Astrocyte (in vitro differentiated cells and primary cell): Measurements from ENCODE around the gene CCDC12. TPM values are rescaled to one million over a fixed set of nuclear protein-coding genes. Genes with fewer than 3 reads are reported as not detected.

ENCODE experiments used
- DNase-seq: peaks from one replicate; pipeline ENCODE4 v3.0.0-alpha.2; 2010; ENCODE audit warnings: low read depth
- FAIRE-seq: peaks from 2 replicates; lab custom pipeline; 2011; peaks lifted over from hg19 to GRCh38; lab: Jason Lieb, UNC
- H2AFZ ChIP-seq: 2 replicates; pipeline ENCODE4 v1.6.0; 2012; ENCODE audit warnings: low read depth, low read length, inconsistent platforms
- H3K27ac ChIP-seq: 2 replicates; pipeline ENCODE4 v1.5.1; 2011; ENCODE audit warnings: low read depth, low read length, inconsistent platforms
- H3K27me3 ChIP-seq: 2 replicates; pipeline ENCODE4 v1.6.0; 2011; ENCODE audit warnings: low read length, inconsistent platforms; ENCODE audit not compliant: insufficient read depth
- H3K36me3 ChIP-seq: 2 replicates; pipeline ENCODE4 v1.5.1; 2011; ENCODE audit warnings: low read length, inconsistent platforms; ENCODE audit not compliant: insufficient read depth
- H3K4me1 ChIP-seq: 2 replicates; pipeline ENCODE4 v1.5.1; 2011; ENCODE audit warnings: low read length, inconsistent platforms; ENCODE audit not compliant: insufficient read depth
- H3K4me2 ChIP-seq: 2 replicates; pipeline ENCODE4 v1.6.0; 2012; ENCODE audit warnings: low read length, inconsistent platforms
- H3K4me3 ChIP-seq: 2 replicates; pipeline ENCODE4 v1.5.1; 2011; ENCODE audit warnings: low read depth, mild to moderate bottlenecking, low read length, inconsistent platforms; ENCODE audit not compliant: insufficient read depth
- H3K79me2 ChIP-seq: 2 replicates; pipeline ENCODE4 v1.6.0; 2012; ENCODE audit warnings: mild to moderate bottlenecking, low read length, inconsistent platforms; ENCODE audit not compliant: insufficient read depth
- H3K9ac ChIP-seq: 2 replicates; pipeline ENCODE4 v1.6.0; 2012; ENCODE audit warnings: mild to moderate bottlenecking, low read length, inconsistent platforms
- H3K9me3 ChIP-seq: 2 replicates; pipeline ENCODE4 v1.5.1; 2012; ENCODE audit warnings: low read depth, mild to moderate bottlenecking, low read length, inconsistent platforms; ENCODE audit not compliant: insufficient read depth
- H4K20me1 ChIP-seq: 2 replicates; pipeline ENCODE4 v1.6.0; 2012; ENCODE audit warnings: low read length, inconsistent platforms; ENCODE audit not compliant: insufficient read depth
- H3K27ac Mint-ChIP-seq: one replicate; pipeline ENCODE4 v1.8.0; 2021; ENCODE audit warnings: mild to moderate bottlenecking, mixed read lengths; ENCODE audit not compliant: unreplicated experiment
- H3K27me3 Mint-ChIP-seq: one replicate; pipeline ENCODE4 v1.8.0; 2021; ENCODE audit warnings: low read depth, mixed read lengths; ENCODE audit not compliant: unreplicated experiment
- H3K36me3 Mint-ChIP-seq: one replicate; pipeline ENCODE4 v1.8.0; 2021; ENCODE audit warnings: low read depth, mixed read lengths; ENCODE audit not compliant: unreplicated experiment
- H3K4me1 Mint-ChIP-seq: one replicate; pipeline ENCODE4 v1.8.0; 2021; ENCODE audit warnings: low read depth, mixed read lengths; ENCODE audit not compliant: unreplicated experiment
- H3K4me3 Mint-ChIP-seq: one replicate; pipeline ENCODE4 v1.8.0; 2021; ENCODE audit warnings: mild to moderate bottlenecking, moderate library complexity, mixed read lengths; ENCODE audit not compliant: unreplicated experiment
- H3K9me3 Mint-ChIP-seq: one replicate; pipeline ENCODE4 v1.8.0; 2021; ENCODE audit warnings: mild to moderate bottlenecking, mixed read lengths; ENCODE audit not compliant: unreplicated experiment
- CTCF ChIP-seq: IDR thresholded peaks from 2 replicates; pipeline ENCODE4 v1.5.1; 2011; ENCODE audit warnings: low read depth, mild to moderate bottlenecking, inconsistent platforms, low read length, moderate library complexity; ENCODE audit not compliant: insufficient read depth
- EZH2 ChIP-seq: IDR thresholded peaks from 2 replicates; pipeline ENCODE4 v1.6.1; 2012; ENCODE audit warnings: mild to moderate bottlenecking, low read length, inconsistent platforms; ENCODE audit not compliant: insufficient read depth
- total RNA-seq: library from RNA; stranded (reverse); gene quantifications from 2 replicates; pipeline ENCODE4 v1.2.1, GENCODE V29; 2021

The CCDC12 gene
- total RNA-seq, 1 donor from 2014 or later, result 29.0 TPM

- Histone ChIP-seq H3K79me2 (no peaks in the 10 kb centered on the region), H3K4me3 (no peak overlapping the region), H3K4me1 (peaks cover 4% of the 10 kb centered on the region), H3K36me3 (no peaks in the 10 kb centered on the region), H3K9ac (no peak overlapping the region), H3K9me3 (no peaks in the 10 kb centered on the region), H3K4me2 (no peak overlapping the region), H3K27me3 (no peaks in the 10 kb centered on the region), H4K20me1 (no peaks in the 10 kb centered on the region), H2AFZ (no peak overlapping the region), H3K27ac (no peak overlapping the region)
- FAIRE-seq (no peak), DNase-seq (no peak)
- TF ChIP-seq EZH2 (no peak), CTCF (no peak)
- peaks cover 4% of the 10 kb centered on the region for H3K27me3 Mint-ChIP-seq
- no peak overlapping the region for H3K4me3 Mint-ChIP-seq
- H3K9me3 Mint-ChIP-seq, result peaks cover 2% of the 10 kb centered on the region
- H3K27ac Mint-ChIP-seq, result no peak overlapping the region
- H3K36me3 Mint-ChIP-seq, result peaks cover 9% of the 10 kb centered on the region
- H3K4me1 Mint-ChIP-seq, result no peaks in the 10 kb centered on the region
Observed at GRCh38 chr3:46988616-46989015, 12.1 kb upstream of the CCDC12 start.

- Histone ChIP-seq H3K4me2 (peak overlapping the region; percentile 22), H3K9ac (no peak overlapping the region), H3K27me3 (no peaks in the 10 kb centered on the region), H3K36me3 (no peaks in the 10 kb centered on the region), H2AFZ (peak overlapping the region; percentile 52), H3K79me2 (no peaks in the 10 kb centered on the region), H4K20me1 (no peaks in the 10 kb centered on the region), H3K9me3 (no peaks in the 10 kb centered on the region), H3K27ac (no peak overlapping the region), H3K4me1 (peaks cover 4% of the 10 kb centered on the region), H3K4me3 (no peak overlapping the region)
- peaks cover 9% of the 10 kb centered on the region for H3K36me3 Mint-ChIP-seq
- no peak overlapping the region for H3K27ac Mint-ChIP-seq
- no peak for FAIRE-seq
- H3K4me1 Mint-ChIP-seq, result no peaks in the 10 kb centered on the region
- no peak for DNase-seq
- TF ChIP-seq EZH2, result no peak
- TF ChIP-seq CTCF, result no peak
- H3K4me3 Mint-ChIP-seq, result no peak overlapping the region
- H3K27me3 Mint-ChIP-seq, result peaks cover 4% of the 10 kb centered on the region
- peaks cover 2% of the 10 kb centered on the region for H3K9me3 Mint-ChIP-seq
Observed at GRCh38 chr3:46987743-46988401, 11.3 kb upstream of the CCDC12 start.

GRCh38 chr3:46987319-46987742 is 10.8 kb upstream of the CCDC12 start:
- FAIRE-seq (no peak), DNase-seq (no peak)
- Mint-ChIP-seq H3K27ac (no peak overlapping the region), H3K4me3 (no peak overlapping the region), H3K4me1 (no peaks in the 10 kb centered on the region), H3K27me3 (peaks cover 7% of the 10 kb centered on the region), H3K9me3 (peaks cover 2% of the 10 kb centered on the region), H3K36me3 (peaks cover 11% of the 10 kb centered on the region)
- no peak overlapping the region for H2AFZ ChIP-seq
- H3K27ac ChIP-seq, result no peak overlapping the region
- TF ChIP-seq CTCF (no peak), EZH2 (no peak)
- no peaks in the 10 kb centered on the region for H3K27me3 ChIP-seq
- no peaks in the 10 kb centered on the region for H3K36me3 ChIP-seq
- peaks cover 4% of the 10 kb centered on the region for H3K4me1 ChIP-seq
- H3K9me3 ChIP-seq, result no peaks in the 10 kb centered on the region
- no peaks in the 10 kb centered on the region for H3K79me2 ChIP-seq
- H4K20me1 ChIP-seq, result no peaks in the 10 kb centered on the region
- no peak overlapping the region for H3K4me3 ChIP-seq
- no peak overlapping the region for H3K4me2 ChIP-seq
- H3K9ac ChIP-seq, result no peak overlapping the region
